ENCODE results near the gene FCRL5.

DNA sequence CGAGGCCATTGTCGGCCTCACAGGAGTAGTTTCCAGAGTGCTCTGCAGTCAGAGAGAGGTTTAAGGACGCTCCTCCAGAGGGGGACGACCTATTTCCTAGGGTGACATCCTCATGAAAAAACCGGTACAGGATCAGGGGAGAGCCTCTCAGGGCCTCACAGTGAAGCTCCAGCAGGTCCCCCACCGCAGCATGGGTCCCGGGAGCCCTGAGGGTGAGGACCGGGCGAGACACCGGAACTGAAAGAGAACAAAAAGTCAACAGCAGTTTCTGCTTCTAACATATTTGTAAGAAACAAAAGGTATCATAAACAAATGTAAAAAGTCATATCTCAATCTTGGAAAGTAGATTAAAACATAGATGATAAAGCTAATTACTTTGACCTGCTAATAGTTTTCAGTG is 31.3 kb downstream of the FCRL5 start:
- no peak for TF ChIP-seq CTCF (IDR thresholded peaks at IDR 0.05; ENCODE audit: borderline replicate concordance, extremely low read depth, low read length, poor library complexity, severe bottlenecking)
- TF ChIP-seq EZH2 (IDR thresholded peaks at IDR 0.05; ENCODE audit: borderline replicate concordance, low read depth, low read length, severe bottlenecking), result no peak

Measured in DND-41 (cell line).